Common myeloid progenitor, CD34-positive (primary cell): ENCODE data around the gene SEC14L6.

Experiments used
- CTCF ChIA-PET: fragments of 350-600 bp; sonication (Branson Sonifier 250); formaldehyde crosslinking; loops from one replicate; lab custom pipeline; 2021; ENCODE audit warnings: antibody characterized with exemption; lab: Charles Lee
- POLR2A ChIA-PET: fragments of 350-600 bp; sonication (Branson Sonifier 250); formaldehyde crosslinking; loops from one replicate; lab custom pipeline; 2021; ENCODE audit warnings: antibody characterized with exemption; lab: Charles Lee
- DNase-seq, 3 donors: peaks; one replicate each; pipeline versions ENCODE4 v3.0.0 to v3.0.0-alpha.2; 2013
- H3K27ac ChIP-seq, 2 experiments: 1 replicate in 1 of 2; 2 replicates in 1 of 2; pipeline ENCODE4 v1.7.0; 2013; ENCODE audit warnings: inconsistent platforms in 2 of 2, low read length in 2 of 2, mild to moderate bottlenecking in 2 of 2, low read depth in 1 of 2, moderate library complexity in 1 of 2; ENCODE audit not compliant: severe bottlenecking in 2 of 2, insufficient read depth in 1 of 2, poor library complexity in 1 of 2
- H3K27me3 ChIP-seq, 5 experiments: replicated peaks in 2 of 5; 1 replicate in 3 of 5; 2 replicates in 2 of 5; pipeline versions ENCODE4 v1.6.1 to v1.7.0; 2013; ENCODE audit warnings: low read length in 4 of 5, mild to moderate bottlenecking in 2 of 5, moderate library complexity in 2 of 5, inconsistent platforms in 1 of 5; ENCODE audit not compliant: insufficient read depth in 5 of 5, control insufficient read depth in 4 of 5
- H3K36me3 ChIP-seq, 4 experiments: 1 replicate in 2 of 4; 2 replicates in 2 of 4; pipeline versions ENCODE4 v1.6.1 to v1.7.0; 2013; ENCODE audit warnings: low read length in 3 of 4, control low read depth in 1 of 4, mild to moderate bottlenecking in 1 of 4; ENCODE audit not compliant: control insufficient read depth in 4 of 4, insufficient read depth in 4 of 4
- H3K4me1 ChIP-seq, 4 experiments: 1 replicate in 3 of 4; 2 replicates in 1 of 4; pipeline versions ENCODE4 v1.6.1 to v1.7.1; 2013; ENCODE audit warnings: low read length in 3 of 4, mild to moderate bottlenecking in 3 of 4, control low read depth in 1 of 4, inconsistent platforms in 1 of 4, moderate library complexity in 1 of 4; ENCODE audit not compliant: control insufficient read depth in 4 of 4, insufficient read depth in 4 of 4; ENCODE audit errors: control extremely low read depth in 1 of 4
- H3K4me3 ChIP-seq, 7 experiments: 1 replicate in 4 of 7; 2 replicates in 3 of 7; pipeline versions ENCODE4 v1.5.1 to v1.7.0; 2013; ENCODE audit warnings: mild to moderate bottlenecking in 7 of 7, low read length in 6 of 7, moderate library complexity in 6 of 7, inconsistent platforms in 2 of 7, low read depth in 2 of 7, control low read depth in 1 of 7; ENCODE audit not compliant: insufficient read depth in 4 of 7, control insufficient read depth in 1 of 7; ENCODE audit errors: extremely low read depth in 1 of 7
- H3K9me3 ChIP-seq, 5 experiments: 1 replicate in 4 of 5; 2 replicates in 1 of 5; pipeline versions ENCODE4 v1.6.1 to v1.7.1; 2013; ENCODE audit warnings: low read length in 4 of 5, mild to moderate bottlenecking in 2 of 5, inconsistent platforms in 1 of 5, low read depth in 1 of 5, moderate library complexity in 1 of 5; ENCODE audit not compliant: control insufficient read depth in 4 of 5, insufficient read depth in 2 of 5; ENCODE audit errors: control extremely low read depth in 1 of 5
- WGBS: methylation state at CpG from one replicate; pipeline ENCODE4 v1.1.5; 2013; ENCODE audit not compliant: insufficient coverage; 5-methylcytosine and 5-hydroxymethylcytosine counted together

Gene SEC14L6

DNA sequence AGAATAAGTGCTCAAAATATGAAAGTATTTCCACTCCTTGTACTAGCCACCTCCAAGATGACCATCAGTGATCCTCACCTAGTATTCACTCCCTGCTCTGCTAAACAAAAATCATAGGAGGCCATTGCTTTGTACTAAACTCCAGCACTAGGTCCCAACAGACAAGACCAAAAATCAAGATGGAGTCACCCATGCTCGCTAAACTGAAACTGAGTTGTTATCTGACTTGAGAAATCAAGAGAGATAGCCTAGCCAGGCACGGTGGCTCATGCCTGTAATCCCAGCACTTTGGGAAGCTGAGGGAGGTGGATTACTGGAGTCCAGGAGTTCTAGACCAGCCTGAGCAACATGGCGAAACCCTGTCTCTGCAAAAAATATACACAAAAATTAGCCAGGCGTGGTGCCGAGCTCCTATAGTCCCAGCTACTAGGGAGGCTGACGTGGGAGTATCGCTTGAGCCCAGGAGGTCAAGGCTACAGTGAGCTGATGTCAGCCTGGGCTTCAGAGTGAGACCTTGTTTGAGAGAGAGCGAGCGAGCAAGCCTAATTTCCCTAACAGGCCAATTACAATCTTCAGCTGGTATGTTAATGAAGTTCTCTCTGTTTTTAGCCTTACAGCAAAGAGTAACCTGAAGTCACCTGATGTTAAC, 9.3 kb downstream of the SEC14L6 start:
- H3K9me3 ChIP-seq, result no peaks in the 10 kb centered on the region
- H3K27me3 ChIP-seq, result peaks cover 0 to 10% (median 7%) of the 10 kb centered on the region in 5 experiments
- no peak overlapping the region for H3K4me3 ChIP-seq
- ChIA-PET CTCF (no interaction called here), POLR2A (no interaction called here)
- peaks cover 0 to 5% (median 3%) of the 10 kb centered on the region in 4 experiments for H3K4me1 ChIP-seq
- WGBS, result 92% methylated on average over 8 of the region's 9 CpGs
- H3K27ac ChIP-seq, result no peak overlapping the region
- no peaks in the 10 kb centered on the region for H3K36me3 ChIP-seq
- DNase-seq, result no peak

DNA sequence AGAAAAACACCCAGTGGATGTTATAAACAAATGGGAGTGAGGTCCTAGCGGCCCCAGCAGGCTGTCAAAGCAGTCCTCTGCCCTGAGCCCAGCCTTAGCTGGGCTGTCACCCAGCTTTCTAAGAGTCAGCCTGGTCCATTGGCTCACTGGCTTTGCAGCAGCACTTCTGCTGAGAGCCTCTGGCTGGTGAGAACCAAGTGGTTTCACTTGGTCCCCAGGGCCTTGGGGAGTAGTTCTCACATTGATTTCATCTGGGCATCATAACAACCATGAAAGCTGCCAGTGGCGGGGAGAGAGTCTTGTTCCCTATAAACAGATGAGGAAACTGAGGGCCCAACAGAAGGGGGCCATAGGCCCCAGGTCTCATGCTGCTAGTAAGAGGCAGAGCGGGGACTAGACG, 11.4 kb downstream of the SEC14L6 start:
- H3K36me3 ChIP-seq, result no peaks in the 10 kb centered on the region
- 97% methylated on average over 4 of the region's 4 CpGs for WGBS
- peaks cover 0 to 5% (median 0%) of the 10 kb centered on the region in 5 experiments for H3K27me3 ChIP-seq
- no peak overlapping the region for H3K27ac ChIP-seq
- CTCF ChIA-PET, result no interaction called here
- DNase-seq, result no peak
- no peak overlapping the region for H3K4me3 ChIP-seq
- H3K4me1 ChIP-seq, result no peaks in the 10 kb centered on the region
- H3K9me3 ChIP-seq, result no peaks in the 10 kb centered on the region
- POLR2A ChIA-PET, result no interaction called here

DNA sequence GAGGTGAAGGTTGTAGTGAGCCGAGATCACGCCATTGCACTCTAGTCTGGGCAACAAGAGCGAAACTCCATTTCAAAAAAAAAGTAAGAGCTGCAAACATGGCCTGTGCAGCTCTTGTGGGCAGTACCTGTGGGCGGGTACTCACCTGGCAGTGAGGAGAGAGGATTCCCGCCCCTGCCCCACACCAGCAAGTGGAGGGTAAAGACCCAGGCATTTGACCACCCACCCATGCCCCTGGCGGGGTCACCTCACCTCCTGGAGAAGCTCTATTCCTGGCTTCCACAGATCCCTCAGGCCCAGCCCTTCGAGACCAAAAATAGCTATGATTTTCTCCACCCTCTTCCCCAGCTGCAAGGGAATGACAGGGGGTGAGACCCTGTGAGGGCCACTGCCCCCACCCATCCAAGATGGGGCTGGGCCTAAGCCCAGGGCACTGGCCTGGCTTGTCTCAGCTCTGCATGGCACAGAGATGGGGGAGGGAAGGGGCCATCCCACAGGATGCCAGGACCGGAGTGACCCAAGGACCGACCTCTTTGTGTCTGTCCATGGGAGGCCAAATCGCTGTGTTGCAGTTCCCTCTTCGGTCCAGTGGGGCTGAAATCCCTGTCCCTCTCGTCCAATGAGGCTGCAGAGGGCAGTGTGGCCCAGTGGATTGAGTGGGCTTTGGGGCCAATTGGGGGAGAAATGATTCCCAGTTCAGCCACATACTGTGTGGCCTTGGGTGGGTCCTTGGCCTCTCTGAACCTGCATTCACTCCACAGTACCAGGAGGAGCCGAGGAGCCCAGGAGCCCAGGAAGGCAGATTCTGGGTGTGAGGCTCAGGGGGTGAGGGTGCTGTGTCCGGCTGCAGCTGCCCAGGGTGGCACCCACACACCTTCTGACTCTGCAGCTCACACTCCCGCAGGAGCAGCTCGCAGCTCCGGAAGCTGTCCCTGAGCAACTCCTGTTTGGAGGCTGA, 14.6 kb downstream of the SEC14L6 start:
- POLR2A ChIA-PET, result no interaction called here

DNA sequence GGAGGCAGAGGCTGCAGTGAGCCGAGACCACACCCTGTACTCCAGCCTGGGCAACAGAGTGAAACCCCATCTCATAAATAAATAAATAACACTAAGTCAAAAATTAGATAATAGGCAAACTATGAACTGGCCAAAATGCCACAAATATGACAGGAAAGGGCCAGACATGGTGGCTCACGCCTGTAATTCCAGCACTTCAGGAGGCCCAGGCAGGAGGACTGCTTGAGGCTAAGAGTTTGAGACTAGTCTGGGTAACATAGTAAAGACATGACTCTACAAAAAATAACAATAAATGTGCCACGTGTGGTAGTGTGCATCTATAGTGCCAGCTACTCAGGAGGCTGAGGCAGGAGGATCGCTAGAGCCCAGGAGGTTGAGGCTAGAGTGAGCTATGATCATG, 19.9 kb downstream of the SEC14L6 start:
- DNase-seq, result no peak
- Histone ChIP-seq H3K27ac (no peak overlapping the region), H3K27me3 (peaks cover 0 to 4% (median 0%) of the 10 kb centered on the region in 5 experiments), H3K4me3 (no peak overlapping the region), H3K36me3 (no peaks in the 10 kb centered on the region), H3K9me3 (no peaks in the 10 kb centered on the region), H3K4me1 (no peaks in the 10 kb centered on the region)
- ChIA-PET CTCF (no interaction called here), POLR2A (no interaction called here)
- 93% methylated on average over 3 of the region's 4 CpGs for WGBS

More for the DNA sequence above, 14.6 kb downstream of the SEC14L6 start:
- Histone ChIP-seq H3K27ac (no peak overlapping the region), H3K4me3 (no peak overlapping the region), H3K27me3 (no peaks in the 10 kb centered on the region), H3K36me3 (no peaks in the 10 kb centered on the region), H3K4me1 (no peaks in the 10 kb centered on the region), H3K9me3 (no peaks in the 10 kb centered on the region)
- no peak for DNase-seq
- CTCF ChIA-PET, result no interaction called here
- 95% methylated on average over 15 of the region's 17 CpGs for WGBS

DNA sequence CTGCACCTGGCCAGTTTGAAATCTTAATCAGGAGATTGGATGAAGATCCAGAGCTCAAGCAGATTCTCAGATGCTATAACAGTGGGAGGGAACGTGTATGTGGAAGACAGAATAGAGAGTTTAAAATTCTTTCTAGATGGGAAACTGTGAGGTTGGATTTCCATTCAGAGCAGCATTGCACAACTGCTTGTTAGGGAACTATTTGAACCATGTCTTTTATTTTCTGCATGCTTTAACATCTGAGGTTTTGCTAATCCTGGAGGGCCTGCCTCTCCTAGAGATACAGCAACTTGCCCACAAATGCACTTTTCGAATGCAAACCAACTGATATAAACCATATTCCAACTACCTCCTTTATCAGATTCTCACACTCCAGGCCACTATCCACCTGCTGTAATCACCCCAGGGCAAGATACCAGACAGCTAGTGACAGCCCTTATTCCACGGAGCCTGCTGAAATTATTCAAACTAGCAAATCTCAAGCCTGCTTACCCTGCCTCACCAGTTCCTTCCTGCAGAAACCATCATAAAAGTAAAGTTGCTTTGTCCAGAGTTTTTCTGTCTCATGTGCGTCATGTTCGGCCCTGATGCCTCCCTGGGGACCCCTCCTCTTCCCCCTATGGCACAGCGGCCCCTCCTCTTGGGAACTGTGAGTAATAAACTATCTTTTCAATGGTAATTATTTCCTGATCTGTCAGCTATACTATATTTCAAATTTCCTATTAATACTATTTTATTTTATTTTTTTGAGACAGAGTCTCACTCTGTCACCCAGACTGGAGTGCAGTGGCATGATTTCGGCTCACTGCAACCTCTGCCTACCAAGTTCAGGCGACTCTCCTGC, 22.7 kb downstream of the SEC14L6 start:
- ChIA-PET POLR2A (no interaction called here), CTCF (no interaction called here)
- H3K27ac ChIP-seq, result no peak overlapping the region
- H3K27me3 ChIP-seq, result peaks cover 0 to 4% (median 0%) of the 10 kb centered on the region in 5 experiments
- WGBS, result 100% methylated on average over 4 of the region's 8 CpGs
- H3K36me3 ChIP-seq, result no peaks in the 10 kb centered on the region
- no peaks in the 10 kb centered on the region for H3K9me3 ChIP-seq
- H3K4me3 ChIP-seq, result no peak overlapping the region
- no peak for DNase-seq
- no peaks in the 10 kb centered on the region for H3K4me1 ChIP-seq

DNA sequence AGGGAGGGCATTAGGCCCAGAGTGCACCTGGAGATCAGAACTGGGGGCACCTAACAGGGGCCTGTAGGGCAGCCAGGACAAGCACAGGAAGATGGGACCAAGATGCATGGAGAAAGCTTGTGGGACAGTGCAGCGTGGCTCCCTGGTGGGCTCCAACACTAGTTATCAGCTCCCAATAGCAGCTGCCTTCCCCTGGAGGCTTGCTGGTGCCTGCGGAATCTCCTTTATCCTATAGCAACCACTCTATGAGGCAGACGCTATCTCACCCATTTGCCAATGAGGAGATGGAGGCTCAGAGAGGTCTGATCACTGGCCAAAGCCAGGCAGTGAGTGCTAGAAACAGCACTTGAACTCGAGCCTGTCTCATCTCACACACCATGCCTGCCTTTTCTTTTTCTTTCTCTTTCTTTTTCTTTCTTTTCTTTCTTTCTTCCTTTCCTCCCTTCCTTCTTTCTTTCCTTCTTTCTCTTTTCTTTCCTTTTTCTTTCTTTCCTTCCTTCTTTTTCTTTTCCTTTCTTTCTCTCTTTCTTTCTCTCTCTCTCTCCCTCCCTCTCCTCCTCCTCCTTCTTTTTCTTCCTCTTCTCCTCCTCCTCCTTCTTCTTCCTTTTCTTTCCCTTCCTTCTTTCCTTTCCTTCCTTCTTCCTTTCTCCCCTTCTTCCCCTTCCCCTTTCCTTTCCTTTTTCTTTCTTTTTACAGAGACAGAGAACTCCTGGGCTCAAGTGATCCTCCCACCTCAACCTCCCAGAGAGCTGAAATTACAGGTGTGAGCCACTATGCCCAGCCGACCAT, 25.0 kb downstream of the SEC14L6 start:
- POLR2A ChIA-PET, result interaction anchor here (0.5 kb wide), 1 partner anchor 20 kb away, joined by 3 read pairs; no protein-coding TSS in a partner anchor

More for the DNA sequence above, 25.0 kb downstream of the SEC14L6 start:
- H3K4me3 ChIP-seq, result no peak overlapping the region
- no peak for DNase-seq
- peaks cover 0 to 4% (median 2%) of the 10 kb centered on the region in 5 experiments for H3K27me3 ChIP-seq
- 96% methylated on average over 4 of the region's 5 CpGs for WGBS
- no peaks in the 10 kb centered on the region for H3K4me1 ChIP-seq
- H3K27ac ChIP-seq, result no peak overlapping the region
- CTCF ChIA-PET, result no interaction called here
- no peaks in the 10 kb centered on the region for H3K36me3 ChIP-seq
- no peaks in the 10 kb centered on the region for H3K9me3 ChIP-seq
